Smooth muscle cell (in vitro differentiated cells): Measurements from ENCODE around the gene SAP25. TPM values are rescaled to one million over a fixed set of nuclear protein-coding genes. Genes with fewer than 3 reads are reported as not detected.

Experiments used
- DNase-seq: peaks from one replicate; lab custom pipeline; 2025; ENCODE audit not compliant: unreplicated experiment; lab: John Stamatoyannopoulos, UW
- H2AFZ ChIP-seq: fragments of 200-600 bp; sonication (generic); 2 replicates; pipeline ENCODE4 v1.6.0; 2016; ENCODE audit warnings: antibody characterized with exemption, low read depth, mild to moderate bottlenecking
- H3F3A ChIP-seq: fragments of 200-600 bp; sonication (generic); 2 replicates; pipeline ENCODE4 v1.6.0; 2017; ENCODE audit warnings: antibody characterized with exemption, low read depth
- H3K27ac ChIP-seq: fragments of 200-600 bp; sonication (generic); 2 replicates; pipeline ENCODE4 v1.5.1; 2016; ENCODE audit warnings: low read depth, mild to moderate bottlenecking
- H3K27me3 ChIP-seq: fragments of 200-600 bp; sonication (generic); 2 replicates; pipeline ENCODE4 v1.6.1; 2016; ENCODE audit warnings: low read depth, mild to moderate bottlenecking
- H3K36me3 ChIP-seq: fragments of 200-600 bp; sonication (generic); 2 replicates; pipeline ENCODE4 v1.5.1; 2016; ENCODE audit warnings: low read depth
- H3K4me1 ChIP-seq: fragments of 200-600 bp; sonication (generic); 2 replicates; pipeline ENCODE4 v1.5.1; 2016; ENCODE audit warnings: low read depth
- H3K4me2 ChIP-seq: fragments of 200-600 bp; sonication (generic); 2 replicates; pipeline ENCODE4 v1.6.0; 2016; ENCODE audit warnings: mild to moderate bottlenecking
- H3K4me3 ChIP-seq: fragments of 200-600 bp; sonication (generic); 2 replicates; pipeline ENCODE4 v1.5.1; 2016; ENCODE audit warnings: mild to moderate bottlenecking
- H3K79me2 ChIP-seq: fragments of 200-600 bp; sonication (generic); 2 replicates; pipeline ENCODE4 v1.6.0; 2016; ENCODE audit warnings: low read depth, mild to moderate bottlenecking
- H3K9ac ChIP-seq: fragments of 200-600 bp; sonication (generic); 2 replicates; pipeline ENCODE4 v1.6.0; 2016; ENCODE audit warnings: low read depth
- H3K9me3 ChIP-seq: fragments of 200-600 bp; sonication (generic); replicated peaks from 2 replicates; pipeline ENCODE4 v1.5.1; 2016; ENCODE audit warnings: low read depth
- H4K20me1 ChIP-seq: fragments of 200-600 bp; sonication (generic); 2 replicates; pipeline ENCODE4 v1.6.0; 2016; ENCODE audit warnings: low read depth
- CTCF ChIP-seq: fragments of 200-600 bp; sonication (generic); IDR thresholded peaks from 2 replicates; pipeline ENCODE4 v1.5.1; 2017; ENCODE audit warnings: borderline replicate concordance, mild to moderate bottlenecking, antibody characterized with exemption; ENCODE audit not compliant: insufficient read depth, poor library complexity, severe bottlenecking
- WGBS: methylation state at CpG from one replicate; pipeline ENCODE4 v1.1.7; 2016; ENCODE audit warnings: low lambda C conversion rate; 5-methylcytosine and 5-hydroxymethylcytosine counted together
- polyA plus RNA-seq: library from polyadenylated mRNA; unstranded; fragments of >200 nt; fragmentation: Nextera tagmentation; extraction: Ambion mirVana; gene quantifications from 2 replicates; pipeline ENCODE4 v1.2.1, GENCODE V29; 2016
- total RNA-seq: library from RNA; depleted of rRNA; stranded (reverse); fragments of >200 nt; gene quantifications from 2 replicates; pipeline ENCODE4 v1.2.3, GENCODE V29; 2014

SAP25 gene
- total and polyA plus RNA-seq, 2 experiments from 2014 or later = 1.9 TPM; not detected in 1

- no peaks in the 10 kb centered on the region for H3F3A ChIP-seq
- H3K9ac ChIP-seq = no peak overlapping the region
- H3K36me3 ChIP-seq = no peaks in the 10 kb centered on the region
- peaks cover 6% of the 10 kb centered on the region for H3K4me1 ChIP-seq
- 45% methylated on average over 6 of the region's 6 CpGs for WGBS
- no peak overlapping the region for H2AFZ ChIP-seq
- H3K27ac ChIP-seq = no peak overlapping the region
- no peaks in the 10 kb centered on the region for H4K20me1 ChIP-seq
- peak overlapping the region; percentile 72 for H3K4me3 ChIP-seq
- no peaks in the 10 kb centered on the region for H3K79me2 ChIP-seq
- H3K27me3 ChIP-seq = no peaks in the 10 kb centered on the region
- no peak for TF ChIP-seq CTCF
- no peaks in the 10 kb centered on the region for H3K9me3 ChIP-seq
- peak overlapping the region; percentile 92 for H3K4me2 ChIP-seq
- DNase-seq = no peak
Measured at GRCh38 chr7:100540073-100540723, 33.5 kb downstream of the SAP25 start.

GRCh38 chr7:100539436-100540006, 34.2 kb downstream of the SAP25 start:
- Histone ChIP-seq H3K79me2 (no peaks in the 10 kb centered on the region), H3K36me3 (no peaks in the 10 kb centered on the region), H4K20me1 (no peaks in the 10 kb centered on the region), H3K27ac (no peak overlapping the region), H3K4me2 (peak overlapping the region; percentile 92), H3K4me3 (peak overlapping the region; percentile 72), H3K9ac (no peak overlapping the region), H3F3A (no peaks in the 10 kb centered on the region), H3K9me3 (no peaks in the 10 kb centered on the region), H3K4me1 (peaks cover 4% of the 10 kb centered on the region), H2AFZ (peak overlapping the region; percentile 62), H3K27me3 (no peaks in the 10 kb centered on the region)
- no peak for TF ChIP-seq CTCF
- no peak for DNase-seq
- WGBS = 2% methylated on average over 11 of the region's 44 CpGs

- Histone ChIP-seq H3F3A (no peaks in the 10 kb centered on the region), H3K27me3 (no peaks in the 10 kb centered on the region), H2AFZ (peak within 1 kb of the TSS; percentile 94), H3K27ac (peak within 1 kb of the TSS; percentile 48), H4K20me1 (no peaks in the 10 kb centered on the region), H3K4me2 (peak within 1 kb of the TSS; percentile 92), H3K4me1 (peaks cover 4% of the 10 kb centered on the region), H3K4me3 (peak within 1 kb of the TSS; percentile 72), H3K36me3 (no peaks in the 10 kb centered on the region), H3K9me3 (no peaks in the 10 kb centered on the region), H3K79me2 (no peaks in the 10 kb centered on the region), H3K9ac (peak within 1 kb of the TSS; percentile 42)
- WGBS = under 1% methylated on average over 58 of the region's 60 CpGs
- peak; percentile 99 for DNase-seq
- TF ChIP-seq CTCF = no peak
Measured at GRCh38 chr7:100538654-100539435, 34.9 kb downstream of the SAP25 start, which contains the start of gene AGFG2. TSS of gene AGFG2 (plus strand) at chr7:100539203. CDS start at chr7:100539347, 144 bp downstream.
